T47D (cell line): Measurements from ENCODE around the gene DOCK6.

ENCODE experiments used
- DNase-seq, 2 experiments: peaks; one replicate each; pipeline versions ENCODE4 v3.0.0 to v3.0.0-alpha.2; 2011 to 2012; ENCODE audit warnings: low read depth in 1 of 2, low spot score in 1 of 2
- JUND ChIP-seq: IDR thresholded peaks from 2 replicates; pipeline ENCODE4 v1.6.1; 2012; ENCODE audit warnings: low read depth
- in situ Hi-C: cut with HindIII; loops from 2 replicates; pipeline ENCODE4 v1.10.0; 2016; ENCODE audit warnings: low sequenced_read_pairs, low pct_unique_long_range_greater_than_20kb

Gene DOCK6

GRCh38 chr19:11200931-11201330 is 61.4 kb downstream of the DOCK6 start:
- no peak for TF ChIP-seq JUND
- in situ Hi-C loops, result no loop called here
- no peak for DNase-seq

- no peak for TF ChIP-seq JUND
- DNase-seq, result no peak
- in situ Hi-C loops, result no loop called here
Observed at GRCh38 chr19:11200015-11200574, 62.2 kb downstream of the DOCK6 start.

GRCh38 chr19:11199517-11199916 is 62.8 kb downstream of the DOCK6 start:
- in situ Hi-C loops, result no loop called here
- DNase-seq, result no peak
- TF ChIP-seq JUND, result no peak

GRCh38 chr19:11198769-11199424 is 63.4 kb downstream of the DOCK6 start:
- DNase-seq, result peak in 1 of 2 experiments; percentile 31
- in situ Hi-C loops, result no loop called here
- no peak for TF ChIP-seq JUND

- no peak for DNase-seq
- no peak for TF ChIP-seq JUND
- in situ Hi-C loops, result no loop called here
Observed at GRCh38 chr19:11198175-11198534, 64.2 kb downstream of the DOCK6 start.

GRCh38 chr19:11197291-11198174 is 64.8 kb downstream of the DOCK6 start, which contains the start of gene KANK2:
KANK2 (minus strand) TSS chr19:11197545; CDS start chr19:11194511, 3,034 bp downstream.
- no peak for TF ChIP-seq JUND
- peak; percentile 95 to 96 for DNase-seq
- in situ Hi-C loops, result no loop called here

GRCh38 chr19:11196406-11197287 is 65.7 kb downstream of the DOCK6 start:
- no peak for TF ChIP-seq JUND
- DNase-seq, result peak; percentile 18 to 47
- in situ Hi-C loops, result no loop called here

GRCh38 chr19:11195681-11196080 is 66.6 kb downstream of the DOCK6 start:
- no peak for TF ChIP-seq JUND
- DNase-seq, result no peak
- in situ Hi-C loops, result no loop called here

- in situ Hi-C loops, result no loop called here
- no peak for DNase-seq
- TF ChIP-seq JUND, result no peak
Observed at GRCh38 chr19:11194656-11195558, 67.4 kb downstream of the DOCK6 start.

GRCh38 chr19:11194173-11194572 is 68.2 kb downstream of the DOCK6 start:
- no peak for DNase-seq
- in situ Hi-C loops, result no loop called here
- TF ChIP-seq JUND, result no peak
